ENCODE results near the gene PAFAH1B2. TPM values are rescaled to one million over a fixed set of nuclear protein-coding genes. Genes with fewer than 3 reads are reported as not detected.

Gene PAFAH1B2, protein sequence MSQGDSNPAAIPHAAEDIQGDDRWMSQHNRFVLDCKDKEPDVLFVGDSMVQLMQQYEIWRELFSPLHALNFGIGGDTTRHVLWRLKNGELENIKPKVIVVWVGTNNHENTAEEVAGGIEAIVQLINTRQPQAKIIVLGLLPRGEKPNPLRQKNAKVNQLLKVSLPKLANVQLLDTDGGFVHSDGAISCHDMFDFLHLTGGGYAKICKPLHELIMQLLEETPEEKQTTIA
- total RNA-seq (2021) (153 and 160 TPM in 2 replicates), Bru-seq, nascent RNA (percentile 94 among the genes with signal in this experiment), BruChase-seq, experiment 1, labeled RNA remaining after a 2-hour chase (percentile 98 among the genes with signal in this experiment), BruChase-seq, experiment 2, labeled RNA remaining after a 6-hour chase (percentile 99 among the genes with signal in this experiment)
- long read RNA-seq, full-length matches to known transcripts, result 38 of 51 reads
- long read RNA-seq, partial matches to known transcripts, result 0 of 51 reads
- long read RNA-seq, other reads (novel, unspliced or antisense), result 13 of 51 reads

DNA sequence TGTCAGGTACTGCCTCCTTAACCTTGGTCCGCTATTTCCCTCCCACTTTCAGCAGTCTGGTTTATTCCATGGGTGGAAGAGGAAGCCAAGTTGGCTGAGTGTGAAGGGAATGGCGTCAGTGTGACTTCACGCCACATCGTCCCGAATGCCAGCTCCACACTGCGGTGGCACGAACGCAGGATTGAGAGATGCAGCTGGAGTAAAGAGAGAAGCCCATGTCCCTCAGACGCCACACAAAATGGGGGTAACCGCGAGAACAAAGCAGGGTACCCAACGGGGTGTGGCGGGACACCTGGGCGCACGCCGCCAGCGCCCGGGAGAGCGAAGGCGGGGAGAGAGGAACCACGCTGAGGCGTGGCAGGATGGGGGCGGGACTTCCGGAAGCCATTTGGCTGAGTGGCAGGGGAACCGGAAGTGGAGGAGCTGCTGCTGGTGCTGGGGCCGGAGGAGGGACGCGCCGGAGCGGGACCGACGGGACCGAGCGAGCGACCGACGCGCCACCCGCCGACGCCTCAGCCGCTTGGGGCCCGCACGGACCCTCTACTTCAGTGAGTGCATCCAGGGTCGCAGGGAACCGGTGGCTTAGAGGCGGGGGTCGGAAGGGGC lies at the start of gene PAFAH1B2:
TSS of gene PAFAH1B2 (plus strand) at position 417 of the 606 bp plus-strand sequence. CDS start 8,161 bp downstream, outside the sequence.
- H3K27ac ChIP-seq (ENCODE audit: low read depth, low read length, poor library complexity, severe bottlenecking), result peak within 1 kb of the TSS; percentile 81
- H3K36me3 ChIP-seq (ENCODE audit: insufficient read depth, low read length, poor library complexity, severe bottlenecking), result peaks cover 19% of the 10 kb centered on the region
- H3K27me3 ChIP-seq (replicated peaks; ENCODE audit: insufficient read depth, low read depth, low read length, poor library complexity), result no peaks in the 10 kb centered on the region
- BruUV-seq (replicated peaks), result no TSS peak
- H3K4me1 ChIP-seq (ENCODE audit: insufficient read depth, low read length, poor library complexity, severe bottlenecking), result peaks cover 6% of the 10 kb centered on the region
- no peaks in the 10 kb centered on the region for H3K9me3 ChIP-seq (ENCODE audit: low read depth, low read length, poor library complexity, severe bottlenecking)
- ChIA-PET POLR2A (ENCODE audit: low non-redundant PET) (interaction anchor here (0.6 to 0.7 kb wide), 2 partner anchors 44 to 125 kb away, joined by 3 to 18 read pairs; no protein-coding TSS in a partner anchor), CTCF (interaction anchor here (0.7 to 1.3 kb wide), 5 partner anchors 31 to 353 kb away, joined by 3 to 7 read pairs (median 4); partner anchors contain the start of genes APOA5 and RNF214)
- intact Hi-C loops (cut with micrococcal nuclease; ENCODE audit: unreplicated experiment), result loop anchor here (5.0 kb wide), 1 partner anchor 33 kb away; the partner anchor contains the start of gene SIDT2
- DNase-seq (ENCODE audit: low spot score), result peak; percentile 98
- H3K4me3 ChIP-seq (ENCODE audit: low read depth, low read length, poor library complexity, severe bottlenecking), result peak within 1 kb of the TSS; percentile 97
- TF ChIP-seq EZH2 (IDR thresholded peaks at IDR 0.05; ENCODE audit: borderline replicate concordance, low read depth, low read length, poor library complexity, severe bottlenecking), result no peak
- TF ChIP-seq, protein P1, sequence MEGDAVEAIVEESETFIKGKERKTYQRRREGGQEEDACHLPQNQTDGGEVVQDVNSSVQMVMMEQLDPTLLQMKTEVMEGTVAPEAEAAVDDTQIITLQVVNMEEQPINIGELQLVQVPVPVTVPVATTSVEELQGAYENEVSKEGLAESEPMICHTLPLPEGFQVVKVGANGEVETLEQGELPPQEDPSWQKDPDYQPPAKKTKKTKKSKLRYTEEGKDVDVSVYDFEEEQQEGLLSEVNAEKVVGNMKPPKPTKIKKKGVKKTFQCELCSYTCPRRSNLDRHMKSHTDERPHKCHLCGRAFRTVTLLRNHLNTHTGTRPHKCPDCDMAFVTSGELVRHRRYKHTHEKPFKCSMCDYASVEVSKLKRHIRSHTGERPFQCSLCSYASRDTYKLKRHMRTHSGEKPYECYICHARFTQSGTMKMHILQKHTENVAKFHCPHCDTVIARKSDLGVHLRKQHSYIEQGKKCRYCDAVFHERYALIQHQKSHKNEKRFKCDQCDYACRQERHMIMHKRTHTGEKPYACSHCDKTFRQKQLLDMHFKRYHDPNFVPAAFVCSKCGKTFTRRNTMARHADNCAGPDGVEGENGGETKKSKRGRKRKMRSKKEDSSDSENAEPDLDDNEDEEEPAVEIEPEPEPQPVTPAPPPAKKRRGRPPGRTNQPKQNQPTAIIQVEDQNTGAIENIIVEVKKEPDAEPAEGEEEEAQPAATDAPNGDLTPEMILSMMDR (conservative IDR thresholded peaks at IDR 0.05; ENCODE audit: low read depth, low read length), result no peak

DNA sequence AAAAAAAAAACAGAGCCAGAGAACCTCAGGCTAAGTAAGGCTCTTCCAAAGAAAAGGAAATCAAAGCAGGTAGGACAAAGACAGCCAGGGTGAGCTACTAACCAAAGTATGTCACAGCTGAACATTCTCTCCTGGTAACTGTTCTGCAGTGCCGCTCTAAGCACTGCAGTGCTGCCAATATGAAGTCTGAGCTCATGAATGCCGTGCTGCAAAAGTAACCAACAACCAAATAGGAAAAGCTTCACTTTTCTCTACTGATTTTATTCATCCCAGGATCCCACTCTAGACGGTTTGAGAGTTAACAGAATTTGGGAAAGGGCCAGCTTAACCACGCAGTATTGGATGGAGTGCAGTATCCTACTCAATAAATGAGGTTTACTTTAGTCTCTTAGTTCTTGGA lies 49.3 kb upstream of the PAFAH1B2 start:
- no peaks in the 10 kb centered on the region for H3K27me3 ChIP-seq (replicated peaks; ENCODE audit: insufficient read depth, low read depth, low read length, poor library complexity)
- H3K9me3 ChIP-seq (ENCODE audit: low read depth, low read length, poor library complexity, severe bottlenecking), result no peaks in the 10 kb centered on the region
- H3K36me3 ChIP-seq (ENCODE audit: insufficient read depth, low read length, poor library complexity, severe bottlenecking), result no peaks in the 10 kb centered on the region
- peaks cover 41% of the 10 kb centered on the region for H3K4me1 ChIP-seq (ENCODE audit: insufficient read depth, low read length, poor library complexity, severe bottlenecking)
- POLR2A ChIA-PET (ENCODE audit: low non-redundant PET), result no interaction called here
- intact Hi-C loops (cut with micrococcal nuclease; ENCODE audit: unreplicated experiment), result loop anchor here (5.0 kb wide), 1 partner anchor 122 kb away; no protein-coding TSS in a partner anchor
- TF ChIP-seq, protein P1 (conservative IDR thresholded peaks at IDR 0.05; ENCODE audit: low read depth, low read length), result no peak
- TF ChIP-seq EZH2 (IDR thresholded peaks at IDR 0.05; ENCODE audit: borderline replicate concordance, low read depth, low read length, poor library complexity, severe bottlenecking), result no peak
- no TSS peak for BruUV-seq (replicated peaks)
- H3K4me3 ChIP-seq (ENCODE audit: low read depth, low read length, poor library complexity, severe bottlenecking), result no peak overlapping the region
- CTCF ChIA-PET, result interaction anchor here (1.1 kb wide), 1 partner anchor 122 kb away, joined by 3 read pairs; no protein-coding TSS in a partner anchor
- no peak for DNase-seq (ENCODE audit: low spot score)
- H3K27ac ChIP-seq (ENCODE audit: low read depth, low read length, poor library complexity, severe bottlenecking), result no peak overlapping the region
